ENCODE data around the gene CDH12.

GRCh38 chr5:22719842-22720241, 133.3 kb downstream of the CDH12 start:
- TF ChIP-seq CTCF (IDR thresholded peaks at IDR 0.05; ENCODE audit: extremely low read depth in 1 of 2, insufficient read depth in 1 of 2, low read depth in 1 of 2, low read length in 2 of 2): no peak
- TF ChIP-seq POLR2A (IDR thresholded peaks at IDR 0.05; ENCODE audit: low read depth, low read length): no peak
- TF ChIP-seq EZH2 (IDR thresholded peaks at IDR 0.05; ENCODE audit: borderline replicate concordance, low read depth, low read length, severe bottlenecking): no peak
- no peak for TF ChIP-seq JUN (IDR thresholded peaks at IDR 0.05; ENCODE audit: borderline replicate concordance, insufficient read depth, insufficient read length, low read depth)
- TF ChIP-seq GATA2 (IDR thresholded peaks at IDR 0.05; ENCODE audit: insufficient read depth, insufficient read length, low read depth, low read length): no peak
- TF ChIP-seq POLR2AphosphoS5 (IDR thresholded peaks at IDR 0.05; ENCODE audit: insufficient read depth, low read depth, low read length): no peak
- TF ChIP-seq MYC (IDR thresholded peaks at IDR 0.05; ENCODE audit: low read depth, low read length): no peak
- TF ChIP-seq, protein P1, sequence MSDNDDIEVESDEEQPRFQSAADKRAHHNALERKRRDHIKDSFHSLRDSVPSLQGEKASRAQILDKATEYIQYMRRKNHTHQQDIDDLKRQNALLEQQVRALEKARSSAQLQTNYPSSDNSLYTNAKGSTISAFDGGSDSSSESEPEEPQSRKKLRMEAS (IDR thresholded peaks at IDR 0.05; ENCODE audit: insufficient read depth, insufficient read length): no peak

Measured in endothelial cell of umbilical vein (primary cell).